ENCODE data around the gene AHRR.

AHRR gene

GRCh38 chr5:347712-348284 is 26.3 kb downstream of the AHRR start:
- DNase-seq: no peak

- DNase-seq: no peak
Observed at GRCh38 chr5:348726-349125, 27.2 kb downstream of the AHRR start.

GRCh38 chr5:350355-350754 is 28.8 kb downstream of the AHRR start:
- no peak for DNase-seq

- no peak for DNase-seq
Observed at GRCh38 chr5:351084-351920, 29.8 kb downstream of the AHRR start.

GRCh38 chr5:351921-352245 is 30.4 kb downstream of the AHRR start:
- DNase-seq: no peak

GRCh38 chr5:352639-353611 is 31.4 kb downstream of the AHRR start:
- no peak for DNase-seq

- no peak for DNase-seq
Observed at GRCh38 chr5:353612-354580, 32.4 kb downstream of the AHRR start.

- no peak for DNase-seq
Observed at GRCh38 chr5:354581-355378, 33.3 kb downstream of the AHRR start.

- DNase-seq: no peak
Observed at GRCh38 chr5:355379-355935, 33.9 kb downstream of the AHRR start.

- no peak for DNase-seq
Observed at GRCh38 chr5:355958-356357, 34.4 kb downstream of the AHRR start.

- DNase-seq: no peak
Observed at GRCh38 chr5:359301-359897, 37.9 kb downstream of the AHRR start.

- DNase-seq: no peak
Observed at GRCh38 chr5:360257-361027, 38.9 kb downstream of the AHRR start.

GRCh38 chr5:362189-362588 is 40.7 kb downstream of the AHRR start:
- no peak for DNase-seq

GRCh38 chr5:362978-363765 is 41.7 kb downstream of the AHRR start:
- DNase-seq: no peak

- no peak for DNase-seq
Observed at GRCh38 chr5:364497-364896, 43.0 kb downstream of the AHRR start.

GRCh38 chr5:366541-367357 is 45.2 kb downstream of the AHRR start:
- no peak for DNase-seq

GRCh38 chr5:367358-368130 is 46.0 kb downstream of the AHRR start:
- no peak for DNase-seq
